H9 (cell line): Measurements from ENCODE around the gene PXDN. TPM values are rescaled to one million over a fixed set of nuclear protein-coding genes. Genes with fewer than 3 reads are reported as not detected.
A peak's percentile ranks its signal among the peaks of the same experiment; 100 is the strongest.

ENCODE experiments used
- DNase-seq: peaks from one replicate; pipeline ENCODE4 v3.0.0-alpha.2; 2017
- H2AFZ ChIP-seq: one replicate; pipeline ENCODE4 v1.6.1; 2013; ENCODE audit warnings: mild to moderate bottlenecking, low read length, control low read depth, moderate library complexity
- H2AK5ac ChIP-seq: 2 replicates; pipeline ENCODE4 v1.6.1; 2013; ENCODE audit warnings: low read length, control low read depth, mixed read lengths; ENCODE audit not compliant: insufficient read length
- H2BK120ac ChIP-seq: one replicate; pipeline ENCODE4 v1.6.1; 2013; ENCODE audit warnings: low read depth, mild to moderate bottlenecking, low read length, control low read depth, inconsistent platforms; ENCODE audit not compliant: poor library complexity, severe bottlenecking
- H2BK12ac ChIP-seq: 2 replicates; pipeline ENCODE4 v1.6.1; 2013; ENCODE audit warnings: low read length, control low read depth, mixed read lengths, low read depth; ENCODE audit not compliant: insufficient read length
- H2BK15ac ChIP-seq: 2 replicates; pipeline ENCODE4 v1.6.1; 2013; ENCODE audit warnings: low read depth, low read length, control low read depth
- H2BK20ac ChIP-seq: one replicate; pipeline ENCODE4 v1.6.1; 2013; ENCODE audit warnings: low read depth, mild to moderate bottlenecking, low read length, control low read depth, inconsistent platforms; ENCODE audit not compliant: poor library complexity, severe bottlenecking
- H2BK5ac ChIP-seq: 2 replicates; pipeline ENCODE4 v1.6.1; 2013; ENCODE audit warnings: low read length, control low read depth, mixed read lengths; ENCODE audit not compliant: insufficient read length
- H3K14ac ChIP-seq: 2 replicates; pipeline ENCODE4 v1.6.1; 2013; ENCODE audit warnings: low read length, control low read depth; ENCODE audit not compliant: insufficient read depth
- H3K18ac ChIP-seq: 2 replicates; pipeline ENCODE4 v1.6.1; 2013; ENCODE audit warnings: low read depth, mild to moderate bottlenecking, mixed read lengths, low read length, control low read depth; ENCODE audit not compliant: insufficient read length
- H3K23ac ChIP-seq: 2 replicates; pipeline ENCODE4 v1.6.1; 2013; ENCODE audit warnings: low read length, control low read depth, mixed read lengths, low read depth; ENCODE audit not compliant: insufficient read length
- H3K23me2 ChIP-seq: 2 replicates; pipeline ENCODE4 v1.6.1; 2013; ENCODE audit warnings: low read depth, mild to moderate bottlenecking, mixed read lengths, low read length, control low read depth; ENCODE audit not compliant: insufficient read length, poor library complexity, severe bottlenecking
- H3K27ac ChIP-seq: 2 replicates; pipeline ENCODE4 v1.5.1; 2013; ENCODE audit warnings: low read length, control low read depth, mixed read lengths, low read depth; ENCODE audit not compliant: insufficient read length
- H3K27me3 ChIP-seq: 2 replicates; pipeline ENCODE4 v1.6.1; 2013; ENCODE audit warnings: low read length, control low read depth, inconsistent platforms; ENCODE audit not compliant: insufficient read depth
- H3K4ac ChIP-seq: 2 replicates; pipeline ENCODE4 v1.6.1; 2013; ENCODE audit warnings: low read depth, mild to moderate bottlenecking, control low read depth, inconsistent platforms, low read length, moderate library complexity
- H3K4me1 ChIP-seq: 2 replicates; pipeline ENCODE4 v1.6.1; 2013; ENCODE audit warnings: low read length, control low read depth, inconsistent platforms; ENCODE audit not compliant: insufficient read depth
- H3K4me2 ChIP-seq: 2 replicates; pipeline ENCODE4 v1.6.1; 2013; ENCODE audit warnings: low read length, control low read depth, mixed read lengths; ENCODE audit not compliant: insufficient read length, insufficient read depth
- H3K56ac ChIP-seq: 2 replicates; pipeline ENCODE4 v1.6.1; 2013; ENCODE audit warnings: low read depth, mild to moderate bottlenecking, mixed read lengths, low read length, control low read depth; ENCODE audit not compliant: insufficient read length
- H3K79me1 ChIP-seq: 2 replicates; pipeline ENCODE4 v1.6.1; 2013; ENCODE audit warnings: low read depth, mild to moderate bottlenecking, moderate library complexity, low read length, control low read depth, inconsistent platforms; ENCODE audit not compliant: insufficient read depth, poor library complexity, severe bottlenecking
- H3K79me2 ChIP-seq: 2 replicates; pipeline ENCODE4 v1.6.1; 2013; ENCODE audit warnings: low read length, control low read depth, inconsistent platforms; ENCODE audit not compliant: insufficient read depth
- H3K9ac ChIP-seq: 2 replicates; pipeline ENCODE4 v1.6.1; 2013; ENCODE audit warnings: low read length, control low read depth, mixed read lengths; ENCODE audit not compliant: insufficient read length; ENCODE audit errors: extremely low read depth
- H3K9me3 ChIP-seq: one replicate; pipeline ENCODE4 v1.6.1; 2013; ENCODE audit warnings: low read depth, low read length, inconsistent platforms; ENCODE audit not compliant: control insufficient read depth
- H3T11ph ChIP-seq: one replicate; pipeline ENCODE4 v1.6.1; 2013; ENCODE audit warnings: mild to moderate bottlenecking, low read length, control low read depth, inconsistent platforms
- H4K20me1 ChIP-seq: one replicate; pipeline ENCODE4 v1.6.1; 2013; ENCODE audit not compliant: control insufficient read depth, insufficient read length, insufficient read depth
- H4K5ac ChIP-seq: 2 replicates; pipeline ENCODE4 v1.6.1; 2013; ENCODE audit warnings: low read depth, mild to moderate bottlenecking, mixed read lengths, low read length, control low read depth; ENCODE audit not compliant: insufficient read length
- H4K8ac ChIP-seq: replicated peaks from 2 replicates; pipeline ENCODE4 v1.6.1; 2013; ENCODE audit warnings: low read length, control low read depth, mixed read lengths, low read depth; ENCODE audit not compliant: insufficient read length
- H4K91ac ChIP-seq: 2 replicates; pipeline ENCODE4 v1.6.1; 2013; ENCODE audit warnings: low read depth, mild to moderate bottlenecking, moderate library complexity, mixed read lengths, low read length, control low read depth; ENCODE audit not compliant: insufficient read length
- H3K27ac Mint-ChIP-seq, 3 experiments: 2 replicates in 2 of 3; 3 replicates in 1 of 3; pipeline ENCODE4 v1.8.0; 2020 to 2021; ENCODE audit warnings: mixed read lengths in 3 of 3, mild to moderate bottlenecking in 1 of 3, moderate library complexity in 1 of 3
- H3K27me3 Mint-ChIP-seq: 2 replicates; pipeline ENCODE4 v1.8.0; 2021; ENCODE audit warnings: low read depth, mild to moderate bottlenecking, moderate library complexity, mixed read lengths
- H3K36me3 Mint-ChIP-seq, 3 experiments: 2 replicates in 2 of 3; 3 replicates in 1 of 3; pipeline ENCODE4 v1.8.0; 2020 to 2021; ENCODE audit warnings: low read depth in 3 of 3, mixed read lengths in 3 of 3; ENCODE audit not compliant: insufficient read depth in 1 of 3
- H3K4me1 Mint-ChIP-seq, 2 experiments: 2 replicates each; pipeline ENCODE4 v1.8.0; 2020; ENCODE audit warnings: mixed read lengths in 2 of 2
- H3K4me3 Mint-ChIP-seq, 2 experiments: 2 replicates in 1 of 2; 3 replicates in 1 of 2; pipeline ENCODE4 v1.8.0; 2020 to 2021; ENCODE audit warnings: mild to moderate bottlenecking in 2 of 2, mixed read lengths in 2 of 2, moderate library complexity in 1 of 2
- H3K9me3 Mint-ChIP-seq, 2 experiments: 2 replicates in 1 of 2; 3 replicates in 1 of 2; pipeline ENCODE4 v1.8.0; 2020; ENCODE audit warnings: mild to moderate bottlenecking in 2 of 2, mixed read lengths in 2 of 2, moderate library complexity in 1 of 2
- WGBS: extraction: QIAGEN DNeasy Blood & Tissue Kit; methylation state at CpG from one replicate; pipeline ENCODE4 v1.1.7; 2013; ENCODE audit warnings: missing lambda C conversion rate, low lambda C conversion rate, mixed read lengths; ENCODE audit not compliant: insufficient read length; ENCODE audit errors: extremely low coverage; 5-methylcytosine and 5-hydroxymethylcytosine counted together
- total RNA-seq: library from RNA; stranded (reverse); gene quantifications from 2 replicates; pipeline ENCODE4 v1.2.1, GENCODE V29; 2021
- TF ChIP-seq, protein P1 (sequence below): fragments of 200-600 bp; sonication (generic); conservative IDR thresholded peaks from 3 replicates; pipeline ENCODE4 v1.8.0; 2021; ENCODE audit warnings: antibody characterized with exemption, mild to moderate bottlenecking

Gene PXDN
- total RNA-seq, 1 experiment from 2014 or later = 146 TPM

DNA sequence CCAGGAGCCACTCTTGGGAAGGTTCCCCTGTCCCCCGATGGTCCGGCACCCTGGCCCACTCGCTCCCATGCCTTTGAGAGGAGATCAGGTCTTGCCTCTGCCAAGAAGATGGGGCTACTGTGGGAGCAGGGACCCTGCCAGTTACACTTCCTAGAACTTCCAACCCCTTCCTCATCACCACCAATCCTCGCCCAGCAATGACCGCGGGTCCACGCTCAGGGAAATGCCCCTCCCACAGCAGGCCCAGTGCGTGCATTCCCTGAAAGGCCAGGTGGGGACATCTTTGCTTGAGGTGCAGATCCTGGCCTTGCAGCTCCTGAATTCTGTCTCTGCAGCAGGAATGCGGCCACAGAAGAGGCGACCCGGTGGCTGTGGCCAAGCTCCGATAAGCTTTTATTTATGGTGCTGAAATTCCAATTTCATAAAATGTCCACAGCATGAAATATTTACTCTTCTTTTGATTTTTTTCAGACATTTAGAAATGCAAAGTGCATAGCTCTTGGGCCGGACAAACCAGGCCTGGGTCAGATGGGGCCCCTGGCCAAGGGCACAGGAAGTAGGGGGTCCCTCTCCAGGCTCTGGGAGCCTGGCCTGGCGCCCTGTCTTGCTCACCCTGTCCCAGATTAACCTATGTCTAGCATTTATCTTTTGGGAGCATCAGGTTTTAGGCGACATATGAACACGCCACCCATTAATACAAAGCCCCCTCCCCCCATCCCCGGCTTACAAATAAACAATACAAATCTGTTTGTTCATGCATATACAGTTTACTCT lies 29.8 kb downstream of the PXDN start:
- H3K27ac Mint-ChIP-seq = peak overlapping the region in 2 of 3 experiments; percentile 20 to 71; a peak in 3 of 7 replicates
- Histone ChIP-seq H2BK20ac (no peak overlapping the region), H4K91ac (no peak overlapping the region), H4K20me1 (no peaks in the 10 kb centered on the region), H3K27me3 (no peaks in the 10 kb centered on the region), H3K79me2 (peaks cover 10% of the 10 kb centered on the region; the same call in 1 of the 2 replicates), H3K4ac (no peak overlapping the region), H3K4me2 (no peak overlapping the region), H2BK120ac (no peak overlapping the region), H2BK5ac (no peak overlapping the region), H3K27ac (no peak overlapping the region), H2AK5ac (no peak overlapping the region), H3K9ac (no peak overlapping the region), H3K18ac (no peak overlapping the region), H3K23me2 (no peaks in the 10 kb centered on the region), H3K4me1 (no peaks in the 10 kb centered on the region), H2BK12ac (no peak overlapping the region), H2AFZ (no peak overlapping the region), H3K56ac (no peak overlapping the region), H2BK15ac (no peak overlapping the region), H4K5ac (no peak overlapping the region), H3K9me3 (no peaks in the 10 kb centered on the region), H4K8ac (no peak overlapping the region), H3K79me1 (peaks cover 14% of the 10 kb centered on the region), H3K23ac (no peak overlapping the region), H3K14ac (no peak overlapping the region; the same call in 1 of the 2 replicates), H3T11ph (no peak overlapping the region)
- H3K4me1 Mint-ChIP-seq = peaks cover 27 to 33% of the 10 kb centered on the region in 2 experiments
- DNase-seq = no peak
- TF ChIP-seq, protein P1, sequence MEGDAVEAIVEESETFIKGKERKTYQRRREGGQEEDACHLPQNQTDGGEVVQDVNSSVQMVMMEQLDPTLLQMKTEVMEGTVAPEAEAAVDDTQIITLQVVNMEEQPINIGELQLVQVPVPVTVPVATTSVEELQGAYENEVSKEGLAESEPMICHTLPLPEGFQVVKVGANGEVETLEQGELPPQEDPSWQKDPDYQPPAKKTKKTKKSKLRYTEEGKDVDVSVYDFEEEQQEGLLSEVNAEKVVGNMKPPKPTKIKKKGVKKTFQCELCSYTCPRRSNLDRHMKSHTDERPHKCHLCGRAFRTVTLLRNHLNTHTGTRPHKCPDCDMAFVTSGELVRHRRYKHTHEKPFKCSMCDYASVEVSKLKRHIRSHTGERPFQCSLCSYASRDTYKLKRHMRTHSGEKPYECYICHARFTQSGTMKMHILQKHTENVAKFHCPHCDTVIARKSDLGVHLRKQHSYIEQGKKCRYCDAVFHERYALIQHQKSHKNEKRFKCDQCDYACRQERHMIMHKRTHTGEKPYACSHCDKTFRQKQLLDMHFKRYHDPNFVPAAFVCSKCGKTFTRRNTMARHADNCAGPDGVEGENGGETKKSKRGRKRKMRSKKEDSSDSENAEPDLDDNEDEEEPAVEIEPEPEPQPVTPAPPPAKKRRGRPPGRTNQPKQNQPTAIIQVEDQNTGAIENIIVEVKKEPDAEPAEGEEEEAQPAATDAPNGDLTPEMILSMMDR = no peak
- peaks cover 0 to 2% (median 0%) of the 10 kb centered on the region in 3 experiments; a peak in 3 of 7 replicates for H3K36me3 Mint-ChIP-seq
- H3K9me3 Mint-ChIP-seq = no peaks in the 10 kb centered on the region; a peak in 1 of 5 replicates
- peaks cover 2% of the 10 kb centered on the region; the same call in 1 of the 2 replicates for H3K27me3 Mint-ChIP-seq
- no peak overlapping the region for H3K4me3 Mint-ChIP-seq
- no CpG with 5 or more reads among the region's 17 CpGs for WGBS
